ENCODE measurements around the gene CFAP57.

The CFAP57 gene

GRCh38 chr1:43277116-43277876, 105.2 kb downstream of the CFAP57 start:
- DNase-seq (ENCODE audit: low read depth in 2 of 2) = no peak

- no peak for DNase-seq (ENCODE audit: low read depth in 2 of 2)
Observed at GRCh38 chr1:43279161-43279560, 107.0 kb downstream of the CFAP57 start.

- no peak for DNase-seq (ENCODE audit: low read depth in 2 of 2)
Observed at GRCh38 chr1:43279666-43280065, 107.5 kb downstream of the CFAP57 start.

- DNase-seq (ENCODE audit: low read depth in 2 of 2) = no peak
Observed at GRCh38 chr1:43280692-43281091, 108.6 kb downstream of the CFAP57 start.

GRCh38 chr1:43282220-43283195, 110.4 kb downstream of the CFAP57 start:
- no peak for DNase-seq (ENCODE audit: low read depth in 2 of 2)

GRCh38 chr1:43284065-43284464, 111.9 kb downstream of the CFAP57 start:
- no peak for DNase-seq (ENCODE audit: low read depth in 2 of 2)

- DNase-seq (ENCODE audit: low read depth in 2 of 2) = no peak
Observed at GRCh38 chr1:43284546-43285110, 112.5 kb downstream of the CFAP57 start.

- DNase-seq (ENCODE audit: low read depth in 2 of 2) = no peak
Observed at GRCh38 chr1:43285269-43285990, 113.3 kb downstream of the CFAP57 start, which contains the start of gene C1orf210. TSS of gene C1orf210 (minus strand) at chr1:43285581. CDS start at chr1:43283270, 2,311 bp downstream.

- no peak for DNase-seq (ENCODE audit: low read depth in 2 of 2)
Observed at GRCh38 chr1:43286115-43286514, 114.0 kb downstream of the CFAP57 start.

GRCh38 chr1:43286533-43286932, 114.4 kb downstream of the CFAP57 start:
- DNase-seq (ENCODE audit: low read depth in 2 of 2) = no peak

GRCh38 chr1:43288058-43288784, 116.1 kb downstream of the CFAP57 start:
- no peak for DNase-seq (ENCODE audit: low read depth in 2 of 2)

GRCh38 chr1:43288785-43289706, 116.9 kb downstream of the CFAP57 start:
- no peak for DNase-seq (ENCODE audit: low read depth in 2 of 2)

- no peak for DNase-seq (ENCODE audit: low read depth in 2 of 2)
Observed at GRCh38 chr1:43292216-43292615, 120.1 kb downstream of the CFAP57 start.

GRCh38 chr1:43292679-43293078, 120.5 kb downstream of the CFAP57 start:
- no peak for DNase-seq (ENCODE audit: low read depth in 2 of 2)

GRCh38 chr1:43293176-43293575, 121.0 kb downstream of the CFAP57 start:
- no peak for DNase-seq (ENCODE audit: low read depth in 2 of 2)

- DNase-seq (ENCODE audit: low read depth in 2 of 2) = no peak
Observed at GRCh38 chr1:43293896-43294760, 122.0 kb downstream of the CFAP57 start.

GRCh38 chr1:43294761-43295160, 122.6 kb downstream of the CFAP57 start:
- no peak for DNase-seq (ENCODE audit: low read depth in 2 of 2)

- no peak for DNase-seq (ENCODE audit: low read depth in 2 of 2)
Observed at GRCh38 chr1:43296207-43296606, 124.1 kb downstream of the CFAP57 start.

GRCh38 chr1:43298055-43298454, 125.9 kb downstream of the CFAP57 start:
- DNase-seq (ENCODE audit: low read depth in 2 of 2) = no peak
